Measurements from ENCODE around the gene MTHFD1. TPM values are rescaled to one million over a fixed set of nuclear protein-coding genes. Genes with fewer than 3 reads are reported as not detected.

Gene MTHFD1
- polyA plus RNA-seq, 1 of the 3 experiments (the other 2 are of a cell fraction) = 31.0 TPM

- Histone ChIP-seq H3K36me3 (replicated peaks in 1 of 2; ENCODE audit: control insufficient read depth in 1 of 2, insufficient read depth in 2 of 2, low read length in 1 of 2) (peaks cover 0 to 5% of the 10 kb centered on the region in 2 experiments), H3K27me3 (ENCODE audit: insufficient read depth) (no peaks in the 10 kb centered on the region), H3K79me2 (ENCODE audit: insufficient read depth) (no peaks in the 10 kb centered on the region), H2AFZ (ENCODE audit: low read depth) (peak within 1 kb of the TSS; percentile 73), H3K9me3 (no peaks in the 10 kb centered on the region), H4K20me1 (ENCODE audit: insufficient read depth) (no peaks in the 10 kb centered on the region), H3K4me2 (peak within 1 kb of the TSS; percentile 85), H3K9me2 (no peaks in the 10 kb centered on the region), H3F3A (replicated peaks; ENCODE audit: insufficient read depth) (peaks cover 8% of the 10 kb centered on the region), H3K4me3 (ENCODE audit: low read depth in 2 of 2, low read length in 1 of 2) (peak within 1 kb of the TSS; percentile 68 to 73), H3K9ac (peak within 1 kb of the TSS; percentile 38; the same call in 1 of the 2 replicates), H3K27ac (ENCODE audit: low read depth in 2 of 2, low read length in 1 of 2) (peak within 1 kb of the TSS; percentile 24 to 64; a peak in 2 of 4 replicates), H3K4me1 (ENCODE audit: control insufficient read depth in 1 of 2, insufficient read depth in 2 of 2, low read depth in 1 of 2, low read length in 1 of 2) (peaks cover 0 to 13% of the 10 kb centered on the region in 2 experiments; a peak in 2 of 4 replicates)
- POLR2A ChIA-PET = interaction anchor here (1.0 to 1.1 kb wide), 2 partner anchors 37 to 127 kb away, joined by 3 read pairs; no protein-coding TSS in a partner anchor
- TF ChIP-seq TCF12 (IDR thresholded peaks at IDR 0.05) = no peak
- no peak for TF ChIP-seq SMC3 (IDR thresholded peaks at IDR 0.05; ENCODE audit: low read depth, low read length)
- no peak for TF ChIP-seq MAX (IDR thresholded peaks at IDR 0.05; ENCODE audit: low read depth)
- TF ChIP-seq GATA2 (CRISPR knock-in tag; IDR thresholded peaks at IDR 0.05) = no peak
- TF ChIP-seq YY1 (IDR thresholded peaks at IDR 0.05; ENCODE audit: low read depth) = no peak
- no peak for TF ChIP-seq FOXM1 (IDR thresholded peaks at IDR 0.05; ENCODE audit: low read depth)
- no peak for TF ChIP-seq GABPA (IDR thresholded peaks at IDR 0.05; ENCODE audit: low read depth)
- TF ChIP-seq CTCF (IDR thresholded peaks at IDR 0.05) = no peak
- no peak for TF ChIP-seq POLR2AphosphoS5 (IDR thresholded peaks at IDR 0.05; ENCODE audit: low read depth, low read length)
- peak; percentile 8 for TF ChIP-seq CHD2 (IDR thresholded peaks at IDR 0.05; ENCODE audit: low read length, partially characterized antibody)
- TF ChIP-seq PBX3 (IDR thresholded peaks at IDR 0.05) = peak; percentile 94
- TF ChIP-seq RXRA (IDR thresholded peaks at IDR 0.05; ENCODE audit: borderline replicate concordance, low read depth) = no peak
- CTCF ChIA-PET = interaction anchor here (1.1 to 5.5 kb wide), 11 partner anchors 10 to 126 kb away, joined by 3 to 28 read pairs (median 5); partner anchors contain the start of gene HSPA2
- peak; percentile 96 for DNase-seq
- 0% methylated on average over 15 of the region's 74 CpGs for WGBS (ENCODE audit: low lambda C conversion rate)
Measured at GRCh38 chr14:64465191-64465822, 77.2 kb downstream of the MTHFD1 start, which contains the start of gene AKAP5. Gene AKAP5, plus strand, starts transcription at chr14:64465499. Its CDS starts 2,896 bp downstream, at chr14:64468395.

Measured in SK-N-SH (cell line).